HG03460 (cell line): ENCODE measurements around the gene AXIN2.

ENCODE experiments used
- ATAC-seq: cut with Tn5 transposase; IDR thresholded peaks from one replicate; pipeline ENCODE4 v1.9.1; 2021; ENCODE audit not compliant: unreplicated experiment

AXIN2 gene

DNA sequence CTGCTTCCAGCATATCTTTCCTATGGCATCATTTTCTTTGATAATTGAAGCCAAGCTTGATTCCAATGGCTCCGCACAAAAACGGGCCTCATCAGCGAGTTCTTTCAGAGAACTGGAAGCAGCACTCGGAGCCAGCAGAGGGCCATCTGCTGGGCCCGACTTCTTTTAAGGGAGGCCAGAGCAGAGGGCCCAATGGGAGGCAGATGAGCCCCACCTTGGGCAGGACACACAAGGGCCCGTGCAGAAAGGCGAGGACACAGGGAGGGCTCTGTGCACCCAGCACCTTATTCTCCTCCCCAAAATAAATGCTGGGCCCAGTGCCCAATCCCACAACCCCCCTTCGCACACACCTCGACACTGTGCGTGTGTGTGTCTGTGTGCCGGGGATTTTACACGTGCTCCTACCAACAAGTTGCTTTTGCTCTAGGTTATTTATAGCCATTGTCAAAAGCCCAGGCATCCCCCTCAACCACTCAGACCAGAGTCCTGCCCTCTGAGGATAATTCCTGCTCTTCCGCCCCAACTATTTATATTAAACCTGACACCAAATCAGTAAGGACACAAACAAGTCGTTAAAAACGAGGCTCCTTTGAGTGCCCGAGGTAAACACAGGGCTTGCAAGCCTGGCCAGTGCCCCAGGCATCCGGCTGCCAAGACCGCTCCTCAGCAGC lies 6.8 kb downstream of the AXIN2 start:
- no peak for ATAC-seq

DNA sequence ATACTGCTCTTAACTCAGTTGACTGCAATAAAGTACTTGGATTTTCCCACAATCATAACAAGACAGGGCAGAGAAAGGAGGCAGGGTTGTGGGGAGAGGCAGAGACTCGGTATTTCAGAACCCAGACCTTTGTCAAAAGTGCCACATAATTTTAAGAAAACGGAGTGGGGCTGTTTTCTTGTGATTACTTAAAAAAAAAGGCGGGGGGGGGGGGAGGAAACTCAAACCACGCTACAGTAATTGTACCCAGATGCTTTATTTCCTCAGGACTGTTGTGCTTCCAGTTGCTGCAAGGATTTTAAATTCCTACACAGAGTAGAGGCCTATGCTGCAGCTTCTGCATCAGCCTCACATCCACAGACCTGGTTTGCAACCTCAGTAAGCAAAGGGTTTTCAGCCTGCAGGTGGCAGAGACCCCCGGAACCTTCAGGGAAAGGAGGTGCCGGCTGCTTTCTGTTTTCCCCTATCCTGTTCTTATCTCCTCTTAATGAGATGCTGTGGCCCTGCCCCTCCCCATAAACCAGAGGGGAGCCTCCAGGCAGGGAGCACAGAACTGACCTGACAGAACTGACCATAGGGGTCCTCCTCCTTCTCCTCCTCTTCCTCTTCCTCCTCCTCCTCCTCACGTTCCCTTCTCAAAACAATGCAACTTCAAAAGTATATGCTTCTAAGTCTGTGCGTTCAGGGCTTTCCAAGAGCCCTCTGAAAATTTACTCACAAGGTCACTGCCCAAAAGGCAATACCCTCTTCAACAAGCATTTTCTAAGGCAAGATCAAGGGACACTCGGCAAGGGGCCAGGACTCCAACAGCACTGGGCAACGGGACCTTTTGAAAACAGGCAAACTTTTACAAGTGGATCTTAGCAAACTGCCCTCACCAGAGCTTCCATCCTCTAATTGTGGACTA lies 7.5 kb downstream of the AXIN2 start:
- ATAC-seq = no peak

DNA sequence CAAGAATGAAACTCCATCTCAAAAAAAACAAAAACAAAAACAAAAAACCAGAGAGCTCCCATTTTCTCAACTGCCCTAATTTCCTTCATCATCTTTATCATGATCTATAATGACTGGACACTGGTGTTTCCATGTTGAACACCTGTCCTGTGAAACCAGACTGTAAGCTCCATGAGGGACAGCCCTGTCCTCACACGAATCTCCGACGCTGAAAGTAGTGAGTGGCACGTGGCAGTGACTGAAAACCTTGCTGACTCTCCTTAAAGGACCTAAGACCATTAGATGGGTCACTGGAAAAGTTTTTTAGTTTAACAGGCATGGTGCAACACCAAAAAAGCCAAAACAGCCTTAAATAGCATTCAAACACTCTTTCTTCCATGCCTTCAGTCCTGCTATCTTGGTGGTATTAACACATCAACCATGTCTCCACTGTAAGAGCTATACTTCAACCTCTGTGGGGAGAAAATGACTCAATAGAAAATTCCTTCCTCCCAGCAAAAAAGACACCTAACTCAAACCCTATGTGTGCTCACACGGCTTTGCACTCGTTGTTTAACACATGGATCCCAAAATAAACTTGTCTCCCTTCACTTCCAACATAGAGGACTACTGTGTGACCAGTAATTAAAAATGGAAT lies 8.3 kb downstream of the AXIN2 start:
- ATAC-seq = no peak

DNA sequence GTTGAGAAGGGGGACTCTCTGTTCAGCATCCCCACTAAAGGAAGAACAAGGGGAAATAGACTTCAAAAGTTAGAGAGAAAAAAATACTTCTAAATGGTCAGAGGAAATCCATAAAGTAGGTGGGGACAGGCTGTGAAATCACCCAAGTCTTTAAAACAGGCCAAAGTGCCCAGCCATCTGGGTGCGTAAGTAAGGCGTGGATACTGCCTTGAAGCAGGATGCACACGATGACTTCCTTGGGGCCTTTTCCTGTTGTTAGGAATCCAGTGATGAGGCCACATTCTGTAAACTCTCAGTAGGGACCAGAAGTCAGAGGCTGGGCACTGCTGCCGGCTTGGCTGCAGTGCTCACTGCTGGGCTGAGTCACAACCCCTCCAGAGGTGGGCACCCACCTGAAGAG lies 9.2 kb downstream of the AXIN2 start:
- no peak for ATAC-seq

DNA sequence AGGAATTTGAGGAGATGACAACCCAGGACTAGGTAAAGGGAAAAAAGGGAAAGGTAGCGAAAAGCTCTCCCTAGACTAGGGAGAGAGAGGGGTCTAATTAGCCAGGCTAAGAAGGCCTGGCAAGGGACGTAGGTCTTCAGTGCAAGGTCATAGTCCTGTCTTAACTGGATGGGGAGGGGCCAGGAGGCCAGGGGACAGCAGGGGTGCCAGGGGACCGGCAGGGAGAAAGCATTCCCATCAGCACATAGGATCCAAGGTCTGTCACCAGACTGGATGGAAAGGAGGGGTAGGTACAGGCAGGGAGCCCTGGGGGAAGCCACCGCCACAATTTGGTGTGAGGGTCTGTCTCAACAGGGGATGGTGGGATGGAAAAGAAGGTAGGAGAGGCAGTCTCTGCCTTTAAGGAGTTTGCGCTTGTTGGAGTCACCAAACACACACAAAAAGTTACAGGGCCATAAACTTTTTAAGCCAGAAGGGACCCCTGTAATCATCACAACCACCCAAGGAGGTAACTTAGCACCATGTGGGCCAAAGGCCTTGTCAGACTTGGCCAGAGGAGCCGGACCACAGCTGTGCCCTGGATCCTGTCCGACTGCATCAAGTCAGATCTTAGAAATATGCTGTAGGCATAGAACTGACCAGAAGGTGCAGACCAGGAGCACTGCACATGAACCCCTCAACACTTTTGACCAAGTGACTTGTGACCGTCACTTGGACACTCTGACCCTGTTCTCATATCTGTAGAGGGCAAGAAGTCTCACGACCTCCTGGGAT lies 10.0 kb downstream of the AXIN2 start:
- no peak for ATAC-seq

DNA sequence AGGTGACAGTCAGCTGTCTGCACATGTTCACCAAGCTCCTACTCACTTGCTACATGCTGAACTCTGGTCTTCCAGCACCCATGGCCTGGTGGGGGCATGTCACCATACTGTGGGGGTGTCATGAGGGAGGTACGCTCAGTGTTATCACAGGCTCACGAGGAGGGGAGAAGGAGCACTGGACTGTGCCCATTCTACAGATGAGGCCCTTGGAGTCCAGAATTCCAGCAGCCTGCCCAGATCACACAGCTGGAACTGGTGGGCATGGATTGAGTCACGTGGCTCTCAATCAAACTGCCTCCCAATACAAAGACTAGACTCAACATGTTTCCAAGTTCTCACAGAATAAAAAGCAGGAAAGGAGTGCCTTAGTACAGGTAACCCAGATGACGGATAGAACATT lies 10.7 kb downstream of the AXIN2 start:
- no peak for ATAC-seq

DNA sequence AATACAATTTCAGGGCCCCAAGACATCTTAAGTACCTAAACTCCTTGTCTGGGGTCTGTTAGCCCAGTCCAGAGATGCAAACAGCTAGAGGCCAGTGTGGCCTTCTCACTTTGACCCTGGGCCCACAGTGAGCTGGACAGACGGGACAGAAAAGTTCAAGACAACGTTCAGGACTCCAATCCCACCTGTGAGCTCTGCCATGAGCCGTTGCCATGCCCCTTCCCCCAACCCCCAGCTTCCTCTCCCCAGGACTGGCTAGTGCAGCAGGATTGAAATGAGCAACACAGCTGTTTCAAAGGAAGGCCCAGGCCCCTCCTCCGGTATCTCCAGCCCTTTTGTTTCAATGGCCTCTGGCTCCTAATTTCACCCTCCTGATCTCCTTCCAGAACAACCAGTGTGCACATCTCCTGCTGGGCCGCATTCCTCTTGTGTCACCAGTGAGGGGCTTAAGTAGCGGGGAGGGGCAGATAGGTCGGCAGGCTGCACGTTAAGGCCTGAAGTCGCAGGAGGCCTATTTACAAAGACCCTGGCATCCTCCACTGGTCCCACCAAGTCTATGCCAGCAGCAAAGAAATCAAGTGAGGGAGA lies 11.3 kb downstream of the AXIN2 start:
- ATAC-seq = no peak

DNA sequence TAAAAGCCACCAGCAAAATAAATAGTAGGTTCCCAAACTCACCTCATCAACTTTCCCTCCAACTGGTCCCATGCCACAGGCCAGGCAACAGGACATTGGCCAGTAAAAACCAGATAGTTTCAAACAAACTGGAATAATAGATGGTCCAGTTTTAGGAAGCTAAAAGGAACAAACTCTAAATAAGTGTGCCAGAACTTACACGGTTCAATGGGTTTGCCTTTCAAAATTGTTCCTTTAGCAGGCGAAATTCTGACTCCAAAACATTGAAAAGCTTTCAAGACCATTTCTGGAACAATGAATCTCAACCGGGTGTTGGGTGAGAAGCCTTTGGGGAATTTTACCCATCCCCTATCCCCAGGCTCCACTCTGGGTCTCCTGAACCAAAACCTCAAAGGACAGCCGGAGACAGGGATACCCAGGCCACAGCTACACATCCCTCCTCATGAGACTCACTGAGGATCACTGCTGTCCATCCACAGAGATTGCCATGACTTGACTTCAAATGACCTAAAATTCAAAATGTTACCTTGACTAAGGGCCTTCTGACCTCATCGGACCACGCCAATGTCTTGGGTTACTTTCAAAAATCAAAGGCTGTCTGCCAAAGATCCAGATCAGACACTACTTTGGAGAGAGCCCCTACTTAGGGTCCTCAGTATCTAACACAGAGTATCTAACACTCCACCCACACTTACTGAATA lies 13.0 kb downstream of the AXIN2 start:
- ATAC-seq = no peak

DNA sequence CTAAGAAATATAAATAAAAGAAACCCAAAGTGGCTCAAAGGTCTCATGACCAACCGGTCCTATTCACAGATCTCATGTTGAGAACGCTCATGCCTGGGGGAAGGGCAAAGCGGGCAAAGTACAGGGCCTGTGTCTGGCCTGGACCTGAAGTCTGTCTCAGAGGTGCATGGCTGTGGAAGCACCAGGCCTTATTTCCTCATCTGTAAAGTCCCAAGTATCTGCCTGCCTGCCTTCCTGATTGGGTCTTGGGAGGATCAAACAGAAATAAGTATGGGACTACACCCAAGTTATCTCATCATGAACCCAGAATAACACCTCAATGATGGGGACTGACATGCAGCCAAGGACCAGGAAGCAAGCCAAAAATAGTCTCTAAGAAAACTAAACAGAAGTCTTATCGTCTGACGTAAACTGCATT lies 14.2 kb downstream of the AXIN2 start:
- no peak for ATAC-seq

DNA sequence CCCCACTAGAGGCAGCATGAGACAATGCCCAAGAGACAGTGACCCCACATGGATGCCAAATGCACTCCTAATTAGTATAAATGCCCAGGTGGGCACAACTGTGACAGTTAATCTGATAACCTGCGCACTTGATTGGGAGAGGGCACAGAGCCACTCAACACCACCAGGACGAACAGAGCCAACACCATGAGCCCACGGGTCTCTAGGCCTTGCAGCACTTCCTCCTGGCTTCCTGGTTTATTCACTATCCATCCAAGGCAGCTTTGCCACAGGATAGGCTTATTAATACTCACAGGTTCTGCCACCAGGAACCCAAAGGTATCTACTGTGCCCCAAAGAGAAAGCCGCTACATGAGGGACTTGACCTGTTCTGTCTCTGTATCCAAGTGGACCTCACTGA lies 14.9 kb downstream of the AXIN2 start:
- ATAC-seq = no peak

DNA sequence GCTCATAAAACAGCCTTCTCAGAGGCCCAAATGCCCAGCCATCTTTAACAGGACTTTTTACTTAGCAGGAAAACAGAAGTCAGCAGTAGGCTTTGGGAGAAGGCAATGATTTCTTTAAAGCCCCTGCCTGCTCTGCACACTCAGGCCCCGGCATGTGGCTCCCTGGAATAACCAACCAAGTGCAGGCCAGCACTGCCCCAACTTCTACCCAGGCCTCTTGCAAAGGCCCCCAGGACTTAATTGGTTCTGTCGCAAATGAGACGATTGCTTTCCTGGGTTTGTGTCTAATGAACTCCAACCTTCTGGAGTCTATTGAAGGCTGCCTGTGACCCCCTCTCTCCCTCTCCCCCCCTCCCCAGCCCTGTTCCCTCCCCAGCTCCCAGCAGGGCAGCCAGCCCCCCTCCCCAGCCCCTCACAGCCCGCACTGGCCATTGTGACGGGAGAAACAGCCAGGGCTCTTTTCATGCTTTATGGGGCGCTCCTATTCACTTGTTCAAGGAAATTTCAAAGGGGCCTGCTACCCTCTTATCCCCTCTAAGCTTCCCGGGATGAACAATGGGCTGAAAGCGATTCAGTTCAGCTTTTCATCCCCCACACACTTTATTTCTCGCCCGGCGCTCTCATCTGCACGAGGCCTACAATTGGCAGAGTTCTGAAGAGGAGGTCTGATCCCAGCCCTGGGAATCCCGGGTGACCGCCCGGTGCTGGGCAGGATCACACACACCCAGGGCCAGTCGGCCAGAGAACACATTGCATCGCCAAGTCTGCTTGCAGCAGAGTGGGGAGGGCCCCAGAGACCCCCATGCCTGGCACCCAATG lies 15.5 kb downstream of the AXIN2 start:
- no peak for ATAC-seq

DNA sequence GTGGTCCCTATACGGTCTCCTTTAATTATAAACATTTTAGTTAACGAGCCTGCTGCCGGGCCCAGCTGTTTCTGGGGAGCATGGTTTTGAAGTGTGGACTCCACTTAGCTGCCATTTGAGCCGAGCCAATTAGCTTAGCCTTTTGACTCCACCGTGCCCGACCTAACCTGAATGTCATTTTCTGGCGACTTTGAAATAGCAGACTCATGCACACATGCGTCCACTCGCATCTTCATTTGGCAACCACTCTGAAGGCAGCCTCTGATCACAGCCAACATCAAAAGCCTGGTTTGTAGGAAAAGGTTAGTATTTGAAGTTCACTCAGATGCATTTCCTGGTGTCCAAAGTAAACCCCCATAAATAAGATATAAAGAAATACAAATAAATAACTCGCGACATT lies 16.8 kb downstream of the AXIN2 start:
- no peak for ATAC-seq

DNA sequence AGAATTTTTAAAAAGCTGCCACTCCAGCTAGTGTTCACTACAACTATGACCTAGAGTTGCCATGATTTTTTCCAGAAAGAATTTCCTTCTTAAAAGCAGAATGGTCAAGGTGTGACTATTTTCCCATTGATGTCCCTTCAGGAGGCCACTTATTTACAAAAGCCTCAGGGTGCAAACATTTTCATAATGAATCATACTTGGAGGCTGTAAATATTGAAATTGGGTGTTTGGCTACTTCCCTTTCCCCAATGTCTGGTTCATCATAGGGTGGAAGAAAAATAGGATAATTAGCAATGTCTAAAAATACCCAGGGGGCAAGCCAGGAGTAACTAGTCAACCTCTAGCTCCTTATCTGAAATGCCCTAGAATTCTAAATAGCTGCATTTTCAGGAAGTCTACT lies 18.8 kb downstream of the AXIN2 start:
- no peak for ATAC-seq

DNA sequence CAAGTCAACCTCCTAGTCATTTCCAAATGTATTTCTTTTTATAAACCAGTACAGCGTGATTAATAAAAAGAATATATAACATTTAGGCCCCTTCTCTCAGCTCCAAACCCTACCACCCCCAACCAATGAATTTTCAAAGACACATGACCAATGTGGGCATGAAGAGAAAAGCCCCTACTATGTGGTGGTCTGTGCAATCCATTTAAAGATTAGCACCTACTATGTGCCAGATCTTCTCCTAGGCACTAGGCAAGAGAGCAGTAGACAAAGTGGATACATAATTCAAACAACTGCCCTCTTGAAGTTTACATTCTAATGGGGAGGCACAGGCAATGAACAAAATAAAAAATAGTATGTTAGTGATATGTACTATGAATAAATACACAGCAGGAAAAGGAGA lies 19.4 kb downstream of the AXIN2 start:
- ATAC-seq = no peak

DNA sequence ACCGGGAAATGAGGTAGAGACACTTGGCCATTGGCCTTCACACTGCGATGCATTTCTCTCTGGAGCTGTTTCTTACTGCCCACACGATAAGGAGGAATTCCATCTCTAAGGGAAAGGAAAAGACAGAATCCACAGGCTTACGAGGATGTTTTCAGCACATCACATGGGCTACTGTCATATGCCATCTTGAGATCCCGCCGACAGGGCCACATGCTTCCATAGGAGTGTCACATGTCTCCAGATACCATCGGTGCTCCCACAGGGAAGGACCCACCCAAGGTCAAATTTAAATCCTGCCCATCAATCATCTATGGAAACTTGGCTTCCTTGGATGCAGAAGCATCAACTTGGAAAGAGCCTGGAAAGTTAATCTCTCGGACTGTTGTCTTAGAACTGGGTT lies 20.0 kb downstream of the AXIN2 start:
- ATAC-seq = no peak

DNA sequence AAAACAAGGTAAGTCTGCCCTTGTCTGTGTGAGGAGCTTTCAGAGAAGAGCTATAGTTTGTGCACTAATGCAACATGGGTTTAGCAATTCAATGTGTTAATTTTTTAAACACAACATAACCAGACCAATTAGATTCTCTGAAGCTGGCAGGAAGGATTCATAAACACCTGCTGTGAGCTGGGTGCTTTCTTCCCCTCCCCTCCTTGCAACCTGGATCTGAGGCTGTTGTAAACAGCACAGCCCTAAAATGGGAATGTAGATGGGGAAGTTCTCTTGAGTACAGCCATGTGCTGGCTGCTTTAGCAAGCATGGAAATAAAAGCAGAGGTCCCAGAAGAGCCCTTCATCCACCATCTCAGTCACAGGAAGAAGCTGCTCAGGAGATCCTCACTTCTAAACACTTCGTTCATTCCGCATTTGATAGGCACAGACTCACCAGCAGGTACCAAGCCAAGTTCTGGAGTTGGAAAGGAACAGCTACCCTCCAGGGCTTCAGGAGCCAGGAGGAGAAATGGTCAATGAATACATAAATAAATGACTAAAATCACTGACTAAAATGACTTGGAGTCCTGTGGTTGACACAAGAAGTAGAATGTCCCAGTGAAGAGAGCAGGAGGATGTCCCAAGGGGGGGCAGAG lies 21.7 kb downstream of the AXIN2 start:
- no peak for ATAC-seq

DNA sequence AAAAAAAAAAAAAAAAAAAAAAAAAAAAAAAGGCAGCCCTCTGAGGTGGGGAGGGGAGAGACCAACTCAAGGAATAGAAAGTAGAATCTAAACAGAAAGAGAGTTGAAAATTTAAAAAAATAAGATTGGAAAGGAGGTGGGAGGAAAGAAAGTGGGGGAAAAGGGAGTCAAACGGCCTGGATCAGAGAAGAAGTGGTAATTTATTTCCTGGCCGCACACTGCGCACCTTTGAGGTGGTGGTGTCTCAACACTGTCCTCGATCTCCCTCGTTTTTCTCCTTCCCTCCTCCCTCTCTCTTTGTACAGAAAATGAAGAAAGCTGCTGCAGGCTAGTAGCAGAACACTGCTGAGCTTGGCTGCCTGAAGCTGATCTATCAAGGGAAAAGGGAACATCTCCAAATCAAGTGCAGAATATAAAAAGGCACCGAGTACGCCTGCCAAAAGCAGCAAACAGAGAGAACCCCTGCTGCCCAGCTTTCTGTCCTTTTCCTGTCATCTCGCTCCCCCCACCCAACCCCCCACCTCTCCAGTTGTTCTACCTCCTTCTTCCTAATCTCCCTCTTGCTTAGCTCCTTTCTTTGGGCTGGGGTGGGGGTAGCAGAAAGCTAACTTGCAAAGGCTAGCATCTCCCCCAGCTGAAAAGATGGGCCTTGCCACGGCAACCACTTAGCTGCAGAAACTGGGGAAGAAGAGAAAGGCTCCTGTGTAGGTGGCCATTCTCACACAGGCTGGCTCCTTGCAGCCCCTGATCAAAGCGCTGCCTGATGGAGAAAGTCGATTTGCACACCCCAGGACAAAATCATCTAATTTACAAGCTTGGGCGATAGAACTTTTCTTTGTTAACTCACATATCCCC lies 22.5 kb downstream of the AXIN2 start:
- ATAC-seq = no peak
